ENCODE data around the gene WWP2. TPM values are rescaled to one million over a fixed set of nuclear protein-coding genes. Genes with fewer than 3 reads are reported as not detected.
"Not testable (repeated sequence)": the region's sequence is repeated elsewhere in the genome, so short reads cannot be mapped to it uniquely, and the experiment has no call there.

WWP2 gene
- total RNA-seq, 1 donor from 2014 or later: 16.9 TPM

DNA sequence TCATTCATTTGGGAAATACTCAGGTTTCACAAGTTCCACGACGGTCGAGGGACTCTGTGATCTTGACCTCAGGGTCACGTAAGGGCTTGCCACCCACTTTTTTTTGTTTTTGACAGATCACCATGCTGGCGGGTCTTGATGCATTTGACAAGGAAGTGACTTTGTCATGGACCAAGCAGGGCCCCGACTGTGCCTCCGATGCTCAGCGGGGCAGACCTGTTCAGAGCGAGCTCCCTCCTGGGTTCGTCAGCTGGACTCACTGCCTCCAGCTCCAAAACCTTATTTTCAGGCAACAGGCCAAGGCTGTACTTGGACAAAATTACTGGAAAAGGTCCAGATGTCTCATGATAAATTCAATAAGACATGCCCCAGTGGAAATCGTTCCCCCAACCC, 180.0 kb downstream of the WWP2 start:
- no peak for DNase-seq (ENCODE audit: low read depth in 2 of 2)

DNA sequence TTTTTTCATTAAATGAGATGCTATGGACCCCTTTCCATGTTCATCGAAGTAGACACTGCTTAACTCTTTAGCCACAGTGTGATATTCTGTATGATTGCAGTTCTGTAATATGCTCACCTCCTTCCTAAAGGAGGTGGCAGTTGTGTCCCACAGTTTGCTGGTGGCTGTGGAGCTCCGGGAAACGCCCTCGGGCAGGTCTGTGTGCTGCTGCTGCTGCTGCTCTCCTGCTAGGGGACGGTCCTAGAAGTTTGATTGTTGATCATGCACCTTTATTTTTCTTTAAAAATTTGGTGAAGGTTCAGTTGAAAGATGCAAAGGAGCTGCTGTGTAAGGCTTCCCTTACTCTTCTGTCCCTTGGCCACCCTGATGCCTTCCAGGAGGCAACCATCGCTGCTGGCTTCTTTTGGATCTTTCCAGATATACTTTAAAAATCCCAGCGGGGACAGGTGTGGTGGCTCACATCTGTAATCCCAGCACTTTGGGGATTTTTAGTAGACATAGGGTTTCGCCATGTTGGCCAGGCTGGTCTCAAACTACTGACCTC, 180.6 kb downstream of the WWP2 start:
- DNase-seq (ENCODE audit: low read depth in 2 of 2): no peak

DNA sequence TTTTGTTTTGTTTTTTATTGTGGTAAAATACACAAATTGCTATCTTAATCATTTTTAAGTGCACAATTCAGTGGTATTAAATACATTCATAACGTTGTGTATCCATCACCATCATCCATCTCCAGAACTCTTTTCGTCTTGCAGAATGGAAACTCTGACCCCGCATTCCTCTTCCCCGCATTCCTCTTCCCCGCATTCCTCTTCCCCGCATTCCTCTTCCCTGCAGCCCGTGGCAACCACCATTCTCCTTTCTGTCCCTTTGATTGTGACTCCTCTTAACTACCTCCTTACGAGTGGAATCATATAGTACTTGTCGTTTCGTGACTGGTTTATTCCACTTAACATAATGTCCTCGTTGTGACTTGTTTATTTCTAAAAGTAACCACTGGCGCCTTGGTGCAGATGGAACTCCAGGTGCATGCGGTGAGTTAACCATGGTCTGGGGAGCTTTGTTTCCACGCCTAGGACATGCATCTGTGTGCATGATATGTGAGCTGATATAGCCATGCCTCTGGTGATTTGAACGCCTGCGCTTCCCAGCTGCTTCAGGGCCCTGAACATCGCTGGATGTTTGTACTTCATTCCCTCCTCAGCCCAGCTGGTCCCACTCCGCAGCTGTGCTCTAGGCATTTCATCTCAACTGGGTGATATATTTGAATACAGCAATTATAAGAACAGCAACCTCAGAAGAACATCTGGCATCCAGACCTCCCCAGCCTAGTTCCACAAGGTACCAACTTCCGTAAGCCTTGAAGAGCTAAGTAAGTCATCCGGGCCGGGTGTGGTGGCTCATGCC, 181.3 kb downstream of the WWP2 start:
- not testable (repeated sequence) for DNase-seq (ENCODE audit: low read depth in 2 of 2)

DNA sequence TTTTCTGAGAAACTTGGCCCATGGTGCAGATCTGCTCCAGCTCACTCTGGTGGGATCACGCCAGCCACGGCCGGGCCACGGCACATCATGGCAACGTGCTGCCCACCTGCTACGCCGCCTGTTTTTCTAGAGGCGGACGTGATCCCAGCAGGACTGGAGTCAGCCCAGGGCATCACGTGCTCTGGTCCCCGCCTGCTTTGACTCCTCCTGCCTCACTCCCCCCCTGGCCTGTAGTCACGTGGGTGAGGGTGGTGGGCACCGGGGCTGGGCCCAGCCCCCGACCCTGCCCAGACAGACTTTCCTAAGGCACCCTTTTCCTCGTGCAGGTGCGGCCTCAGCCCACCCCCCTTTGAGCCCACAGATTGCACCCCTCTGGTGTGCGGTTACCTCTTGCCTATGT, 188.3 kb downstream of the WWP2 start:
- not testable (repeated sequence) for DNase-seq (ENCODE audit: low read depth in 2 of 2)

DNA sequence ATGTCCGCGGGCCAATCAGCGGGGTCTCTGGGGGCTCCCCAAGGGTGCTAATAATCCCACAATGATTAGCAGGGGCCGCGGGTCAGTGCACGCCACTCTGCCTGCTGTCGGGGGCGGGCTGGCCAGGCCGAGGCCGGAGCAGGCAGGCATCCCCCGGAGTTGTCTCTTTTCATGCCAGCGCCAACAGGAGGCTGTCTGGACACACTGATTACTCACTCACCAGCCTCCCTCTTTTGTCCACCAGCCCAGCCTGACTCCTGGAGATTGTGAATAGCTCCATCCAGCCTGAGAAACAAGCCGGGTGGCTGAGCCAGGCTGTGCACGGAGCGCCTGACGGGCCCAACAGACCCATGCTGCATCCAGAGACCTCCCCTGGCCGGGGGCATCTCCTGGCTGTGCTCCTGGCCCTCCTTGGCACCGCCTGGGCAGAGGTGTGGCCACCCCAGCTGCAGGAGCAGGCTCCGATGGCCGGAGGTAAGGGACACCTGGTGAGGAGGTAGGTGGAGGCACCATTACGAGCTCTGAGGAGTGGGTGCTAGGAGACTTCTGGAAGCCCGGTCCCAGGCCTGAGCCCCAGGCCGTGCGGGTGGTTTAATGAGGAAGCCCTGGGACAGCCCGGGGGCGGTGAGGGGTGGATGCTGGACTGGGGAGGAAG, 189.0 kb downstream of the WWP2 start, which contains the start of gene CLEC18A:
Gene CLEC18A, plus strand, starts transcription at position 318 of the 655 bp plus-strand sequence. Its CDS starts 33 bp downstream, at position 351.
- not testable (repeated sequence) for DNase-seq (ENCODE audit: low read depth in 2 of 2)

DNA sequence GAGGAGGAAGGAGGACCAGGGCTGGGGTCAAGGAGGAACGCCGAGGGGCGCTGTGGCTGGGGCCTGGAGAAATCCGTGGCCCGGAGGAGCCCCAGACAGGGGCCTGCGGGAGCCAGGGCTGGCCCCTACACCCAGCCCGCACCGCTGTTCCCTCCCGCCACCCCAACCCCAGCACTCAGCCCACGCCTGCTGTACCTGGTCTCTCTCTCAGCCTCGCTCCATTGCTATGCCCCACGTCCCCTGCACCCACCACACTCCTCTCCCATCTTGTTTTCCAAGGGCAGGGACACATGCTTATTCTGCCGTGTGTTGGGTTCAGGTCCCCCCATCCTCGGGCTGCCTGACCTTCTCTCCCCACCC, 189.5 kb downstream of the WWP2 start:
- DNase-seq (ENCODE audit: low read depth in 2 of 2): not testable (repeated sequence)

DNA sequence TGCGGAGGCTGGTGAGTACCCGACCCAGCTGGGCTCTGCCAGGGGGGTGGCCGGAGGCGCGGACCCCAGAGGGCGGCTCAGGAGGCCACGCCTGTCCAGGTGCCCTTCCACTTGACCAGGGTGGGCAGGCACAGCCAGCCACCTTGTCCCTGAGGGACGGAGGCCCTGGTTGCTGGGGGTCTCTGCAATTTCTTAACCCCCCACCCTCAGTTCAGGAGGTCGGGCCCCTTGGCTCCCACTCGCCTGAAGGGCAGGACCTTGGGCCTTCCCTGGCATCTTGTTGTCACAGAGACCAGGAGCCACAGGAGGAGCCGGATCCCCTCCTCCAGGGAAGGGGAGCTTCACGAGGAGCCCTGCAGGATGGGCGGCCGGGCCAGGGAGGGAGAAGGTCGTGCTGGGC, 190.0 kb downstream of the WWP2 start:
- not testable (repeated sequence) for DNase-seq (ENCODE audit: low read depth in 2 of 2)

DNA sequence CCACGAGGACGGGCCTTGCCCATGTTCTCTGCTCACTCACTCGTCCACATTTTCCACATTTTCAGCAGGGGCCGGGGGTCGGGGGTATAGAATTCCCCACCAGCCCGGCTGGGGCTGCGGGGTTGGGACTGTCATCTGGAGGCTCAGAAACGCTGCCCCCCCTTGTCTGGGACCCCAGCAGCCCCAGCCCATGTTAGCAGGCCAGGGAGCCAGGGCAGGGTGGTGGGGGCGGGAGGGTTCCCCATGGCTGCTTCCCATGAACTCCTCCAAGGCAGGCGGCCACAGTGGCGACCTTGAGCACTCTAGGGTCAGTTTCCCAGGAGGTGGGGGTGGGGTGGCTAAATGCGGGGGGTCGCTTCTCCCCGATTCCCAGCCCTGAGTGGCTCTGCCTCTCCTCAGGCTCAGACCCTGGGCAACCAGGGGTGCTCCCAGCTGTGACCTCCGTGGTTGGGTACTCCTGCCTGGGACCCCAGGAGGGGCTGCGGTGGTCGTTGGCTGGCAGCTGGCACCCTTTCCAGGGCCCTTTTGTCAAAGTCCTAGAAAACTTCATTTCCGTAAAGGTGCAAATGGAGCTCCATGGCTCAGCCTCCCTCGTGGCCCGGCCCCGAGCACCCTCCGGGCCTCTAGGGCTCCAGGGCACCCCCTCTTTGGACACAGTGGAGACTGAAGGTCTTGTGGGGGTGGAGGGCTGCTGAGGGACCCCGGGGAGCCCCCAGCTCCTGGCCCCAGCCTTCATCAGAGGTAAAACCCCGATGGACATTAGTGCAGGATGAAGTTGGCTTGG, 190.6 kb downstream of the WWP2 start:
- DNase-seq (ENCODE audit: low read depth in 2 of 2): not testable (repeated sequence)

DNA sequence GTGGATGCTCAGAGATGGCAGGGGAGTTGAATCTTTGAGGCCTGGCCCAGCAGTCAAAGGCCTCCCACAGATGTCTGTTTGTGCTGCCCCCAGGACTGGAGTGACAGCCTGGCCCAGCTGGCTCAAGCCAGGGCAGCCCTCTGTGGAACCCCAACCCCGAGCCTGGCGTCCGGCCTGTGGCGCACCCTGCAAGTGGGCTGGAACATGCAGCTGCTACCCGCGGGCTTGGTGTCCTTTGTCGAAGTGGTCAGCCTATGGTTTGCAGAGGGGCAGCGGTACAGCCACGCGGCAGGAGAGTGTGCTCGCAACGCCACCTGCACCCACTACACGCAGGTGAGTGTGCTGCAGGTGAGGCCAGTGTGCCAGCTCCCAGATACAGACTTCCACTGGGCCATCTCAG, 192.1 kb downstream of the WWP2 start:
- DNase-seq (ENCODE audit: low read depth in 2 of 2): not testable (repeated sequence)

DNA sequence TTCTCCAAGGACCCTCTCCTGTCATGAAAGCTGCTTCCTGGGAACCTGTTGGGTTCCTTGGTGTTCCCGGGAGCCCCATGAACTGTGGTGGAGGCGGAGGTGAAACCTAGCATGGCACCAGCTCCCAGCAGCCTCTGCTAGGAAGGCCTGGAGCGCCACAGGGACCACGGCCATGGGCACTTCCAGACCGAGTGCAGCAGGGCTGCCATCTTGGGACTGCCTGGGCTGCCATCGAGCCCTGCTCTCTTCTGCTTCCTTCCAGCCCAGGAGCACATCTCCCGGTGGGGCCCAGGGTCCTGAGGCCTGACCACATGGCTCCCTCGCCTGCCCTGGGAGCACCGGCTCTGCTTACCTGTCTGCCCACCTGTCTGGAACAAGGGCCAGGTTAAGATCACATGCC, 201.2 kb downstream of the WWP2 start:
- not testable (repeated sequence) for DNase-seq (ENCODE audit: low read depth in 2 of 2)

DNA sequence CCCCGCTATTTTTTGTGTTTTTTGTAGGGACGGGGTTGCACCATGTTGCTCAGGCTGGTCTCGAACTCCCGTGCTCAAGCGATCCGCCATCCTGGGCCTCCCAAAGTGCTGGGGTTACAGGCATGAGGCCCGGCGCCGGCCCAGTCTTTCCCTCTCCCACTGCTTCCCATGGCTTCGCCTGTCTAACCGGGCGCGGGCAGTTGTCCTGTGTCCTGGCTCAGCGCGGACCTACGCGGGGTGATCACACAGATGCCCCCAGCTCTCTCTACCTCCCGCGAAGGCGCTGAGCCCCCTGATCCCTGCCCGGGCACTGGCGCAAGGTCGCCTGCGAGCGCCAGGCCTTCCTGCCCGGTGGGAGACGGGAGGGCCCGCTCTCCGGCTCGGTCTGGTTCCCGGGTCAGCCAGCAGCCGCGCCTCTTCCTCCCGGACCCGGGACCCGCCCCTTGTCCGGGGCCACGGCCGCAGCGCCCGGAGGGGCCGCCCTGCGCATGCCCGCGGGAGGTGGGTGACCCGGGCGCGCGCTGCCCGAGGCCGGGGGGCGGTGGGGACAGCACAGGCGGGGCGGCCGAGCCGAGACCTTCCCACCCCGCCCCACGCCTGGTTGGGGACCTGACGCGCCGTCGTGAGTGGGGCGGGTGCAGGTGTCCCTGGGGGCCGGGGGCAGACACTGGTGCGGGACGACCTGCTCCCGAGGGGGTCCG, 203.0 kb downstream of the WWP2 start:
- peak; percentile 7 to 35 for DNase-seq (ENCODE audit: low read depth in 2 of 2)

DNA sequence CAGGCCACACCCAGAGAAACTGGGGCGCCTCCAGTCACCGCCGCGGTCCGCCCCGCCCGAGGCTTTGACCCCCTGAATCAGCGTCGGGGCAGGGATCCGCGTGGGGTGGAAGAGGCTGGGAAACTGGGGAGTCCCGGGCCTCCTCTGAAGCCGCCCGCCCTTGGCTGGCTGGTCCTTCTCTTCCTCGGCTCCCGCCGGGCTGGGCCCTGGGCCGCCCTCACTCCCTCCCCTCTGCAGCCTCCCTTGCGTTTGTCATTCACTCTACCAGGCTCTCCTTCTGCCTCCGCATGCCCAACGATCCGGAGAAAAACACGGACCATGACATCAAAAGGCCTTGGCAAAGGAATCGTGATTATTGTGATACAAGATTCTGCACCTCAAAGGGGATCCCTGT, 203.5 kb downstream of the WWP2 start:
- not testable (repeated sequence) for DNase-seq (ENCODE audit: low read depth in 2 of 2)

DNA sequence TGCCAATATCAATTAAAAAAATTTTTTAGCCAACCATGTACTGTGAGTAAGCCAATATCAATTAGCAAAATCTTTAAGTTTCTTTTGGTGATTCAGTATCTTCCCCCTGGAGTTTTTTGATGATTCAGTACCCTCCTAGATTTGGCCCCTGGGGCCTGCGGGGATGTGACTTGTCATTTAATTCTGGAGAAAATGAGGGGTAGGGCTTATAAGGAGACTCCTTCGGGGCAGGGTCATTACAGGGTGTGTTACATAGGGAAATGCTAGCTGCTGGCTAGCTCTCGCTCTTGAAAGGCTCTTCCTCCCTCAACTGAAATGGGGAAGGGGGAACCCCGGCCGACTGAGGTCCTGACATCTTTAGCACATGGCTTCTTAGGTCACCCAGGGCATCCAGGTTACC, 205.6 kb downstream of the WWP2 start:
- DNase-seq (ENCODE audit: low read depth in 2 of 2): not testable (repeated sequence)

DNA sequence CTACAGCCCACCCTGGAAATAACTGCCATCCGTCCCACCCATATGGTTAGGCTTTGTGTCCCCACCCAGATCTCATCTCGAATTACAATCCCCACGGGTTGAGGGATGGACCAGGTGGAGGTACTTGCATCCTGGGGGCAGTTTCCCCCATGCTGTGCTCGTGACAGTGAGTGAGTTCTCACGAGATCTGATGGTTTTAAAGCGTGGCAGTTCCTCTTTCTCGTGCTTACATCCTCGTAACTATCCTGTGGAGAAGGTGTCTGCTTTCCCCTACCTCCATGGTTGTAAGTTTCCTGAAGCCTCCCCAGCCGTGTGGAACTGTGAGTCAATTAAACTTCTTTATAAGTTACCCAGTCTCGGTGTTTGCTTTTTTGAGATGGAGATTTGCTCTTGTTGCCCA, 206.0 kb downstream of the WWP2 start:
- DNase-seq (ENCODE audit: low read depth in 2 of 2): not testable (repeated sequence)

DNA sequence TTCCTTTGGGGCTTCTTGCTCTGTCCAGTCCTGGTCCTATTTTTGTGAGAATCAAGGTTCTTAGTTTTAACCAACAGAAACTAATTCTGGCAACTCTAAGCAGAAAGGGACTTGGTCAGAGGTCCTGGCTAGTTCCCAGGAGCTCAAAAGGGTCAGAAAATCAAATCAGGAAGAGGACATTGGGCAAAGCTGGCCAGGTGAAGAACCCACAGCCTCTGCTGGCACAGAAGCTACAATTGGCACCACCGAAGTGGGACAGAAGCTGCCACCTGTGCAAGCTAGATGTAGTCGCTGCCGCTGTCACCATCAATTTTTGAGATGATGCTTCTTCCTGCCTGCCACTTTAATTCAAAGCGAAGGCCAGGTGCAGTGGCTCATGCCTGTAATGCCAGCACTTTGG, 207.5 kb downstream of the WWP2 start:
- not testable (repeated sequence) for DNase-seq (ENCODE audit: low read depth in 2 of 2)

DNA sequence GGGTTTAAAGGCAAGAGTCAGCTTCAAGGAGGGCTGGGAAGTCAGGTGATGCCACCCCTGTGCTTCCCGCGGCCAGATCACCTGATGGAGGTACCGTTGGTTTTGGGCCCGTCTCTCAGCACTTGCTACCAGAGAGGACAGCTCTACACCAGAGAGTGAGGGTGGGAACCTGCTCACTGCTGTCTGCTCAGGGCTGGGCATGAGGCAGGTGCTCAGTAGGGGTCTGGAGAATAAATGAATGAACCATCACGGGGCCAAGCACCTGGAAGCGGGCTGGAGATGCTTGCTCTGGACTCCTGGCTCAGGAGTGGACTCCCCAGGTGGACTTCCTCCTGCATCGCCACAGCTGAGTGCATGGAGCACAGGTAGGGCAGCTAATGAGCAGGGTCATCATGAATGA, 210.0 kb downstream of the WWP2 start:
- not testable (repeated sequence) for DNase-seq (ENCODE audit: low read depth in 2 of 2)

DNA sequence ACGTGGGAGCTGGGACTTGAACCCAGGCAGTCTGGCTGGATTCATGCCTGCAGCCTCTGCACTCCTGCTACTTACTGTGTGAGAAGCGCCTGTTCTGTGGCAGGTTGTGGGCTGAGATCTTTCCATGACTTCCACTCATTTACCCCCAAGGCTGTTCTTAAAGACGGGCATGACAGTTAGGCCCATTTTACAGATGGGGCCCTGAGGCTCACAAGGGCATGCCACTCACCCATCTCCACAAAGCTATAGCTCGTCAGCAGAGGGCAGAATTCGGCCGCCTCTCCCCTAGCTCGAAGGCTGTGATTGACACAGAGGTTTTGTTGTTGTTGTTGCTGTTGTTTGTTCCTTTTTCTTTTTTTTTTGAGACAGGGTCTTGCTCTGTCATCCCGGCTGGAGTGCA, 210.8 kb downstream of the WWP2 start:
- DNase-seq (ENCODE audit: low read depth in 2 of 2): not testable (repeated sequence)

DNA sequence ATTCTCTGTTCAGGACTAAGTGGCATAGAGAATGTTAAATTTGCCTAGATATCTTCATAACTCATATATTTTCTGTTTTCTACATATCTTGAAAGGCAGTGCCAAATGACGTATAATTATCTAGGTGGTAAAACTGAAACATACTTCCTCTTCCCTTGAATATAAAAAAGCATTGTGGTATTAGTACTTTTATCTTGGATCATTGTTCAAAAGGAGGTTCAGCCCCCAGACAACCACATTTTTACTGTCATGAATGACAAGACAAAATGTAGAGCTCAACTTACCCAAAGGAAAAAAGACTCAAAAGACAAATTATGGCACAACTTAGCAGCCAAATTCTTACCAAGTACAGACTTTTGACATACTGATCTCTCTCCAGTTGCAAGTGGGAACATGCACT, 223.1 kb downstream of the WWP2 start:
- DNase-seq (ENCODE audit: low read depth in 2 of 2): not testable (repeated sequence)

All from dermis microvascular lymphatic vessel endothelial cell (primary cell).